HG02642 (cell line): Measurements from ENCODE around the gene PHLPP1.
"Not testable (repeated sequence)": the region's sequence is repeated elsewhere in the genome, so short reads cannot be mapped to it uniquely, and the experiment has no call there.

Experiments used
- ATAC-seq: cut with Tn5 transposase; IDR thresholded peaks from one replicate; pipeline ENCODE4 v1.9.1; 2021; ENCODE audit warnings: mild to moderate bottlenecking; ENCODE audit not compliant: unreplicated experiment, poor library complexity

The PHLPP1 gene

GRCh38 chr18:62715436-62715758, at the start of gene PHLPP1:
PHLPP1 (plus strand) TSS chr18:62715541; CDS start chr18:62715684, 143 bp downstream.
- peak; percentile 24 for ATAC-seq

GRCh38 chr18:62669225-62669624, 46.1 kb upstream of the PHLPP1 start:
- no peak for ATAC-seq

GRCh38 chr18:62670573-62670972, 44.8 kb upstream of the PHLPP1 start:
- ATAC-seq: no peak

GRCh38 chr18:62672600-62672999, 42.7 kb upstream of the PHLPP1 start:
- no peak for ATAC-seq

GRCh38 chr18:62678847-62679485, 36.4 kb upstream of the PHLPP1 start:
- no peak for ATAC-seq

- ATAC-seq: no peak
Observed at GRCh38 chr18:62682371-62682770, 33.0 kb upstream of the PHLPP1 start.

- ATAC-seq: no peak
Observed at GRCh38 chr18:62683935-62684334, 31.4 kb upstream of the PHLPP1 start.

GRCh38 chr18:62688743-62689317, 26.5 kb upstream of the PHLPP1 start:
- no peak for ATAC-seq

GRCh38 chr18:62690236-62690815, 25.0 kb upstream of the PHLPP1 start:
- ATAC-seq: no peak

GRCh38 chr18:62693659-62694058, 21.7 kb upstream of the PHLPP1 start:
- no peak for ATAC-seq

- ATAC-seq: no peak
Observed at GRCh38 chr18:62697636-62698035, 17.7 kb upstream of the PHLPP1 start.

- no peak for ATAC-seq
Observed at GRCh38 chr18:62702259-62702658, 13.1 kb upstream of the PHLPP1 start.

- ATAC-seq: not testable (repeated sequence)
Observed at GRCh38 chr18:62706879-62707278, 8.5 kb upstream of the PHLPP1 start.

- not testable (repeated sequence) for ATAC-seq
Observed at GRCh38 chr18:62709908-62710307, 5.4 kb upstream of the PHLPP1 start.

GRCh38 chr18:62710417-62710816, 4.9 kb upstream of the PHLPP1 start:
- ATAC-seq: no peak

- ATAC-seq: no peak
Observed at GRCh38 chr18:62711781-62712180, 3.6 kb upstream of the PHLPP1 start.

- no peak for ATAC-seq
Observed at GRCh38 chr18:62713651-62714247, 1.6 kb upstream of the PHLPP1 start.

GRCh38 chr18:62714671-62715435, 488 bp upstream of the PHLPP1 start:
- peak; percentile 80 for ATAC-seq

- ATAC-seq: peak; percentile 32
Observed at GRCh38 chr18:62715759-62716615, 646 bp downstream of the PHLPP1 start.

GRCh38 chr18:62716619-62717168, 1.4 kb downstream of the PHLPP1 start:
- ATAC-seq: peak; percentile 23
